ENCODE results near the gene ATP5MC2. TPM values are rescaled to one million over a fixed set of nuclear protein-coding genes. Genes with fewer than 3 reads are reported as not detected.
"Not testable (repeated sequence)": the region's sequence is repeated elsewhere in the genome, so short reads cannot be mapped to it uniquely, and the experiment has no call there.

ATP5MC2 gene
- total RNA-seq, 1 donor from 2014 or later: 121 TPM

- no peak overlapping the region for H3K4me3 ChIP-seq (ENCODE audit: low read depth, low read length)
- DNase-seq (ENCODE audit: low read depth): peak; percentile 68
- no peaks in the 10 kb centered on the region for H3K27me3 ChIP-seq (ENCODE audit: control insufficient read depth, insufficient read depth, low read length)
- no peaks in the 10 kb centered on the region for H3K36me3 ChIP-seq (ENCODE audit: control insufficient read depth, insufficient read depth, low read length)
- no peak for TF ChIP-seq CTCF (IDR thresholded peaks at IDR 0.05; ENCODE audit: insufficient read depth, low read length, severe bottlenecking)
- no peak for FAIRE-seq
Observed at GRCh38 chr12:53644133-53644532, 31.8 kb downstream of the ATP5MC2 start.

GRCh38 chr12:53643232-53643979 lies 32.5 kb downstream of the ATP5MC2 start:
- no peak for TF ChIP-seq CTCF (IDR thresholded peaks at IDR 0.05; ENCODE audit: insufficient read depth, low read length, severe bottlenecking)
- Histone ChIP-seq H3K36me3 (ENCODE audit: control insufficient read depth, insufficient read depth, low read length) (no peaks in the 10 kb centered on the region), H3K27me3 (ENCODE audit: control insufficient read depth, insufficient read depth, low read length) (no peaks in the 10 kb centered on the region), H3K4me3 (ENCODE audit: low read depth, low read length) (no peak overlapping the region)
- no peak for FAIRE-seq
- no peak for DNase-seq (ENCODE audit: low read depth)

GRCh38 chr12:53638057-53638456 lies 37.8 kb downstream of the ATP5MC2 start:
- FAIRE-seq (no peak), DNase-seq (ENCODE audit: low read depth) (no peak)
- Histone ChIP-seq H3K27me3 (ENCODE audit: control insufficient read depth, insufficient read depth, low read length) (no peaks in the 10 kb centered on the region), H3K36me3 (ENCODE audit: control insufficient read depth, insufficient read depth, low read length) (no peaks in the 10 kb centered on the region), H3K4me3 (ENCODE audit: low read depth, low read length) (no peak overlapping the region)
- no peak for TF ChIP-seq CTCF (IDR thresholded peaks at IDR 0.05; ENCODE audit: insufficient read depth, low read length, severe bottlenecking)

- DNase-seq (ENCODE audit: low read depth) (no peak), FAIRE-seq (no peak)
- no peak overlapping the region for H3K4me3 ChIP-seq (ENCODE audit: low read depth, low read length)
- H3K27me3 ChIP-seq (ENCODE audit: control insufficient read depth, insufficient read depth, low read length): no peaks in the 10 kb centered on the region
- TF ChIP-seq CTCF (IDR thresholded peaks at IDR 0.05; ENCODE audit: insufficient read depth, low read length, severe bottlenecking): no peak
- no peaks in the 10 kb centered on the region for H3K36me3 ChIP-seq (ENCODE audit: control insufficient read depth, insufficient read depth, low read length)
Observed at GRCh38 chr12:53636641-53637040, 39.2 kb downstream of the ATP5MC2 start.

GRCh38 chr12:53635708-53636107 lies 40.2 kb downstream of the ATP5MC2 start:
- H3K27me3 ChIP-seq (ENCODE audit: control insufficient read depth, insufficient read depth, low read length); H3K36me3 ChIP-seq (ENCODE audit: control insufficient read depth, insufficient read depth, low read length); DNase-seq (ENCODE audit: low read depth); FAIRE-seq; H3K4me3 ChIP-seq (ENCODE audit: low read depth, low read length): not testable (repeated sequence)

GRCh38 chr12:53631721-53632120 lies 44.2 kb downstream of the ATP5MC2 start:
- Histone ChIP-seq H3K36me3 (ENCODE audit: control insufficient read depth, insufficient read depth, low read length) (no peaks in the 10 kb centered on the region), H3K4me3 (ENCODE audit: low read depth, low read length) (no peak overlapping the region), H3K27me3 (ENCODE audit: control insufficient read depth, insufficient read depth, low read length) (no peaks in the 10 kb centered on the region)
- TF ChIP-seq CTCF (IDR thresholded peaks at IDR 0.05; ENCODE audit: insufficient read depth, low read length, severe bottlenecking): no peak
- FAIRE-seq (no peak), DNase-seq (ENCODE audit: low read depth) (no peak)

All from bronchial epithelial cell (primary cell).